ENCODE data around the gene RPL39.
"Not testable (repeated sequence)": the region's sequence is repeated elsewhere in the genome, so short reads cannot be mapped to it uniquely, and the experiment has no call there.

RPL39 gene

GRCh38 chrX:119801253-119802221, 10.1 kb upstream of the RPL39 start:
- H3K4me3 ChIP-seq (ENCODE audit: low read length), result no peak overlapping the region
- DNase-seq (ENCODE audit: low read depth), result no peak
- no peaks in the 10 kb centered on the region for H3K27me3 ChIP-seq (replicated peaks; ENCODE audit: control insufficient read depth, insufficient read depth, low read length)
- no peaks in the 10 kb centered on the region for H3K36me3 ChIP-seq (ENCODE audit: control insufficient read depth, insufficient read depth, low read length, severe bottlenecking)
- no peaks in the 10 kb centered on the region for H3K4me1 ChIP-seq (ENCODE audit: control insufficient read depth, insufficient read depth, low read length)
- no peaks in the 10 kb centered on the region for H3K9me3 ChIP-seq (ENCODE audit: control insufficient read depth, low read length)
- no peak overlapping the region for H3K9ac ChIP-seq (ENCODE audit: low read length)

GRCh38 chrX:119790977-119791436, 423 bp downstream of the RPL39 start:
- peak; percentile 45 for DNase-seq (ENCODE audit: low read depth)
- H3K4me1 ChIP-seq (ENCODE audit: control insufficient read depth, insufficient read depth, low read length), result peaks cover 19% of the 10 kb centered on the region

GRCh38 chrX:119784747-119785446, 6.5 kb downstream of the RPL39 start:
- no peaks in the 10 kb centered on the region for H3K27me3 ChIP-seq (replicated peaks; ENCODE audit: control insufficient read depth, insufficient read depth, low read length)
- H3K9me3 ChIP-seq (ENCODE audit: control insufficient read depth, low read length), result no peaks in the 10 kb centered on the region
- peak; percentile 51 for DNase-seq (ENCODE audit: low read depth)
- peaks cover 35% of the 10 kb centered on the region for H3K36me3 ChIP-seq (ENCODE audit: control insufficient read depth, insufficient read depth, low read length, severe bottlenecking)
- no peak overlapping the region for H3K9ac ChIP-seq (ENCODE audit: low read length)
- no peak overlapping the region for H3K4me3 ChIP-seq (ENCODE audit: low read length)
- H3K4me1 ChIP-seq (ENCODE audit: control insufficient read depth, insufficient read depth, low read length), result peaks cover 19% of the 10 kb centered on the region

More at GRCh38 chrX:119790977-119791436, 423 bp downstream of the RPL39 start:
- Histone ChIP-seq H3K9me3 (ENCODE audit: control insufficient read depth, low read length) (no peaks in the 10 kb centered on the region), H3K9ac (ENCODE audit: low read length) (peak overlapping the region; percentile 98), H3K27me3 (replicated peaks; ENCODE audit: control insufficient read depth, insufficient read depth, low read length) (no peaks in the 10 kb centered on the region), H3K36me3 (ENCODE audit: control insufficient read depth, insufficient read depth, low read length, severe bottlenecking) (peaks cover 16% of the 10 kb centered on the region), H3K4me3 (ENCODE audit: low read length) (peak overlapping the region; percentile 91)

GRCh38 chrX:119783026-119783425, 8.4 kb downstream of the RPL39 start:
- no peak for DNase-seq (ENCODE audit: low read depth)
- H3K27me3 ChIP-seq (replicated peaks; ENCODE audit: control insufficient read depth, insufficient read depth, low read length), result no peaks in the 10 kb centered on the region
- no peaks in the 10 kb centered on the region for H3K9me3 ChIP-seq (ENCODE audit: control insufficient read depth, low read length)
- H3K4me3 ChIP-seq (ENCODE audit: low read length), result no peak overlapping the region
- H3K4me1 ChIP-seq (ENCODE audit: control insufficient read depth, insufficient read depth, low read length), result peaks cover 16% of the 10 kb centered on the region
- H3K36me3 ChIP-seq (ENCODE audit: control insufficient read depth, insufficient read depth, low read length, severe bottlenecking), result peaks cover 33% of the 10 kb centered on the region
- no peak overlapping the region for H3K9ac ChIP-seq (ENCODE audit: low read length)

- Histone ChIP-seq H3K27me3 (replicated peaks; ENCODE audit: control insufficient read depth, insufficient read depth, low read length) (no peaks in the 10 kb centered on the region), H3K9ac (ENCODE audit: low read length) (no peak overlapping the region), H3K4me1 (ENCODE audit: control insufficient read depth, insufficient read depth, low read length) (peaks cover 4% of the 10 kb centered on the region), H3K4me3 (ENCODE audit: low read length) (no peak overlapping the region), H3K9me3 (ENCODE audit: control insufficient read depth, low read length) (no peaks in the 10 kb centered on the region), H3K36me3 (ENCODE audit: control insufficient read depth, insufficient read depth, low read length, severe bottlenecking) (peaks cover 4% of the 10 kb centered on the region)
- no peak for DNase-seq (ENCODE audit: low read depth)
Measured at GRCh38 chrX:119778829-119779228, 12.6 kb downstream of the RPL39 start.

GRCh38 chrX:119775517-119776238, 15.8 kb downstream of the RPL39 start:
- H3K9ac ChIP-seq (ENCODE audit: low read length), result no peak overlapping the region
- H3K9me3 ChIP-seq (ENCODE audit: control insufficient read depth, low read length), result no peaks in the 10 kb centered on the region
- peaks cover 4% of the 10 kb centered on the region for H3K36me3 ChIP-seq (ENCODE audit: control insufficient read depth, insufficient read depth, low read length, severe bottlenecking)
- no peaks in the 10 kb centered on the region for H3K4me1 ChIP-seq (ENCODE audit: control insufficient read depth, insufficient read depth, low read length)
- no peak for DNase-seq (ENCODE audit: low read depth)
- H3K27me3 ChIP-seq (replicated peaks; ENCODE audit: control insufficient read depth, insufficient read depth, low read length), result no peaks in the 10 kb centered on the region
- no peak overlapping the region for H3K4me3 ChIP-seq (ENCODE audit: low read length)

GRCh38 chrX:119769388-119769787, 22.0 kb downstream of the RPL39 start:
- not testable (repeated sequence) for H3K9ac ChIP-seq (ENCODE audit: low read length); H3K4me3 ChIP-seq (ENCODE audit: low read length); H3K4me1 ChIP-seq (ENCODE audit: control insufficient read depth, insufficient read depth, low read length); H3K9me3 ChIP-seq (ENCODE audit: control insufficient read depth, low read length); H3K27me3 ChIP-seq (replicated peaks; ENCODE audit: control insufficient read depth, insufficient read depth, low read length); H3K36me3 ChIP-seq (ENCODE audit: control insufficient read depth, insufficient read depth, low read length, severe bottlenecking); DNase-seq (ENCODE audit: low read depth)

- H3K9me3 ChIP-seq (ENCODE audit: control insufficient read depth, low read length); H3K36me3 ChIP-seq (ENCODE audit: control insufficient read depth, insufficient read depth, low read length, severe bottlenecking); H3K27me3 ChIP-seq (replicated peaks; ENCODE audit: control insufficient read depth, insufficient read depth, low read length); H3K9ac ChIP-seq (ENCODE audit: low read length); H3K4me3 ChIP-seq (ENCODE audit: low read length); H3K4me1 ChIP-seq (ENCODE audit: control insufficient read depth, insufficient read depth, low read length): not testable (repeated sequence)
- DNase-seq (ENCODE audit: low read depth), result peak; percentile 42
Measured at GRCh38 chrX:119768436-119768835, 23.0 kb downstream of the RPL39 start.

GRCh38 chrX:119763836-119764387, 27.5 kb downstream of the RPL39 start:
- Histone ChIP-seq H3K9ac (ENCODE audit: low read length) (no peak overlapping the region), H3K27me3 (replicated peaks; ENCODE audit: control insufficient read depth, insufficient read depth, low read length) (peaks cover 12% of the 10 kb centered on the region), H3K4me1 (ENCODE audit: control insufficient read depth, insufficient read depth, low read length) (no peaks in the 10 kb centered on the region), H3K36me3 (ENCODE audit: control insufficient read depth, insufficient read depth, low read length, severe bottlenecking) (no peaks in the 10 kb centered on the region), H3K4me3 (ENCODE audit: low read length) (no peak overlapping the region), H3K9me3 (ENCODE audit: control insufficient read depth, low read length) (no peaks in the 10 kb centered on the region)
- DNase-seq (ENCODE audit: low read depth), result no peak

GRCh38 chrX:119763181-119763580, 28.2 kb downstream of the RPL39 start:
- Histone ChIP-seq H3K27me3 (replicated peaks; ENCODE audit: control insufficient read depth, insufficient read depth, low read length) (peaks cover 12% of the 10 kb centered on the region), H3K9me3 (ENCODE audit: control insufficient read depth, low read length) (no peaks in the 10 kb centered on the region), H3K36me3 (ENCODE audit: control insufficient read depth, insufficient read depth, low read length, severe bottlenecking) (no peaks in the 10 kb centered on the region), H3K9ac (ENCODE audit: low read length) (no peak overlapping the region), H3K4me3 (ENCODE audit: low read length) (no peak overlapping the region), H3K4me1 (ENCODE audit: control insufficient read depth, insufficient read depth, low read length) (no peaks in the 10 kb centered on the region)
- DNase-seq (ENCODE audit: low read depth), result peak; percentile 81

All from adipocyte (in vitro differentiated cells).